Choroid plexus epithelial cell (primary cell): ENCODE measurements around the gene NIN.
A peak's percentile ranks its signal among the peaks of the same experiment; 100 is the strongest.

ENCODE experiments used
- DNase-seq: peaks from one replicate; pipeline ENCODE4 v3.0.0-alpha.2; 2010; ENCODE audit warnings: low read depth
- H3K4me3 ChIP-seq: 2 replicates; pipeline ENCODE4 v1.5.1; 2011; ENCODE audit warnings: low read depth, mild to moderate bottlenecking, control low read depth, low read length, moderate library complexity
- CTCF ChIP-seq: conservative IDR thresholded peaks from 2 replicates; pipeline ENCODE4 v1.5.1; 2011; ENCODE audit warnings: low read depth, mild to moderate bottlenecking, control low read depth, inconsistent platforms, low read length, moderate library complexity

The NIN gene

GRCh38 chr14:50856660-50857059, 25.7 kb upstream of the NIN start:
- no peak for TF ChIP-seq CTCF
- no peak overlapping the region for H3K4me3 ChIP-seq
- DNase-seq, result no peak

- peak; percentile 62 for DNase-seq
- peak; percentile 31 for TF ChIP-seq CTCF
- no peak overlapping the region for H3K4me3 ChIP-seq
Observed at GRCh38 chr14:50855558-50855957, 24.6 kb upstream of the NIN start.

GRCh38 chr14:50854521-50854920, 23.6 kb upstream of the NIN start:
- H3K4me3 ChIP-seq, result no peak overlapping the region
- no peak for DNase-seq
- TF ChIP-seq CTCF, result no peak

- no peak overlapping the region for H3K4me3 ChIP-seq
- DNase-seq, result no peak
- no peak for TF ChIP-seq CTCF
Observed at GRCh38 chr14:50853891-50854290, 22.9 kb upstream of the NIN start.

GRCh38 chr14:50846226-50846880, 15.4 kb upstream of the NIN start:
- DNase-seq, result peak; percentile 87
- TF ChIP-seq CTCF, result no peak
- H3K4me3 ChIP-seq, result no peak overlapping the region

GRCh38 chr14:50845166-50845565, 14.2 kb upstream of the NIN start:
- H3K4me3 ChIP-seq, result no peak overlapping the region
- no peak for TF ChIP-seq CTCF
- no peak for DNase-seq

- DNase-seq, result no peak
- no peak overlapping the region for H3K4me3 ChIP-seq
- no peak for TF ChIP-seq CTCF
Observed at GRCh38 chr14:50844391-50844790, 13.4 kb upstream of the NIN start.
